Measurements from ENCODE around the gene NUP42.

Gene NUP42

GRCh38 chr7:23238983-23239652 is 57.3 kb downstream of the NUP42 start:
- DNase-seq: no peak

DNA sequence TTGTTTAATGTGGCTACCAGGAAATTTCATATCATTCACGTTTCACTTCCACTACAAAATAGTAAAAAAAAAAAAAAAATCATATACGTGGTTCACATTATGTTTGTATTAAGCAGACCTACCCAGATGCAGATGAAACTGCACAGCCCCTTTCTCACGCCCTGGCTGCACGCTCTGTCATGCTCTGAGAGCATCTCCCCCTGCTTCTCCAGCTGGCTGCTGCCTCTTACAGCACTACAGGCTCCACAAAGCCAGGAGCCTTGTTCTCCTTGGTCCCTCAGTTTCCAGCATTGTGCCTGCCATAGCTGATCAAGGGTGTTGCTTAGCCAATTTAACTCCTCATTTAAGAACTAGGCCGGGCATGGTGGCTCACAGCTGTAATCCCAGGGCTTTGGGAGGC is 57.9 kb downstream of the NUP42 start:
- DNase-seq: no peak

GRCh38 chr7:23242321-23242720 is 60.5 kb downstream of the NUP42 start:
- no peak for DNase-seq

DNA sequence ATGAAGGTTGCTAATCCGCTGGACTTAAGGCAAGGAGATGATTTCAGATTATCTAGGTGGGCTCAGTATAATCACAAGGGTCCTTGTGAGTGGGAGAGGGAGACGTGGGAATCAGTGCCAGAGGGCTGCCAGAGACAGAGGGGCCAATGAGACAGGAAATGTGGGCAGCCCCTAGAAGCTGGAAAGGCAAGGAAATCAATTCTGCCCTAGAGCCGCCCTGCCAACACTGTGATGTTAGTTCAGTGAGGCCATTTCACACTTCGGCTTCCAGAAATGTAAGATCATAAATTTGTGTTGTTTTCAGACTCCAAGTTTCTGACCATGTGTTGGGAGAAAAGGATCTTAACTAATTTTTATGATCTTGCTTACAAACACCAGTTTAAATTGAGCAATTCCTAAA is 61.1 kb downstream of the NUP42 start:
- no peak for DNase-seq

DNA sequence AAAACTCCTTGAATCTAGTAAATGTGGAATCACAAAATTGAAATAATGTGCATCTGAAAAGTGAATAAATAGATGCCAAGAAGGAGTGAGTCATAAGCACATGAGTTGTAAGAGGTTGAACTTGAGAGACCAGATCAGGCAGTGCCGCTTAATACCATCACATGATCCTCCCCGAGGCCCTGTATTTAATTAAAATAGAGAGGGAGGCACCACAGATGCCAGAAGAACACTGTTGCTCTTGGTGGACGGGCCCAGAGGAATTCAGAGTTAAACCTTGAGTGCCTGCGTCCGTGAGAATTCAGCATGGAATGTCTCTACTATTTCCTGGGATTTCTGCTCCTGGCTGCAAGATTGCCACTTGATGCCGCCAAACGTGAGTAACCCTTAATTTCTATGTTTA is 64.7 kb downstream of the NUP42 start, which contains the start of gene GPNMB:
GPNMB (plus strand) TSS at position 221 of the 400 bp plus-strand sequence; CDS start at position 304, 83 bp downstream.
- DNase-seq: no peak

- no peak for DNase-seq
Measured at GRCh38 chr7:23247046-23247602, 65.3 kb downstream of the NUP42 start.

DNA sequence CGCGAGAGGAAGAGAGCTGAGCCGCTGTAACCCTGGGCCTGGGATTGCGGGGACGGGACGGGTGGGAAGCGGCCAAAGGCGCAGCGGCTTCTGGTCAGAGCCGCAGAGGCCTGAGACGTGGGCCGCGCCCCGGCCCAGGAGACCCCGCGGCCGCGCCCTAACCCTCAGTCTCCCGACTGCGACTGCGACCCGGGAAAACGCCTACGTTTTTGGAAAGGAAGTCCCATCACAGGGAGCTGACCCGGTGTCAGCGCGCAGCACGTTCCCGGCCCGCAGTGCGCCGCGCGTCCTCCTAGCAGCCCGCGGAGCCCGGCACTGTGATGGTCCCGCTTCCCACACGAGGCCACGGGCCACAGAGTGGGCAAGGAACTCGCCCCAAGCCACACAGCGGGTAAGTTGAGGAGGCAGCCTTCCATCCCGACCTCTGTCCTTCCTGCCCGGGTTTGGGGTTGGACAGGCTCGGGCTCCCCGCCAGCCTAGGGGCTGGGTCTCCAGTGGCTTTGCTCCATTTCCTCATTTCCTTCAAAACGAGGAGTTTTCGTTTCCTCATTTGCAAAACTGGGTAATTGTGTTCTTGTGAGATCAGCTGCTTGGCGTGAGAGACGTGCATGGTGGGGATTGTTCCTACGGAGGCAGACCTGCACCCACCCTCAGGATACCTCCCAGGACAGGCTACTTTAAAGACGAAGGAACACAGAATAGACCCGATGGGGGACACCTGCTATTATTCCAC is 65.9 kb downstream of the NUP42 start:
- DNase-seq: no peak

- DNase-seq: no peak
Measured at GRCh38 chr7:23249486-23249885, 67.6 kb downstream of the NUP42 start.
